HG02571 (cell line): Measurements from ENCODE around the gene TECR.
"Not testable (repeated sequence)": the region's sequence is repeated elsewhere in the genome, so short reads cannot be mapped to it uniquely, and the experiment has no call there.

Experiments
- ATAC-seq: cut with Tn5 transposase; IDR thresholded peaks from one replicate; pipeline ENCODE4 v1.9.1; 2021; ENCODE audit warnings: mild to moderate bottlenecking, moderate library complexity; ENCODE audit not compliant: unreplicated experiment

Gene TECR

GRCh38 chr19:14559916-14560775 is 30.8 kb downstream of the TECR start:
- no peak for ATAC-seq

DNA sequence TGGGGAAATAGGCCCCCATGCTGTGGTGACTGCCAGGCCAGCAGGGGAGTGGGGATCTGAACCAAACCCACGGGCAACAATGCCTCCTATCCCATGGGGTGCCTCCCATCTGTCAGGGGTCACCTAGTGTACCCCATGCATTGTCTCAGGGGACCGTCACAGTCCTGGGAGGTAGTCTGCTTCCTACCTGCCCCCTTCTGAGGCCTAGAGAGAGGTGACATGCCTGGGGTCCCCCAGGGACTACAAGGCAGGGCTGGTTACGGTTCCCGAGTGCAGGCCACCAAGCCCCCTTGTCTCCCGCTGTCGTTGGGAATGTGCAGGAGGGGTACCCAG is 31.3 kb downstream of the TECR start:
- no peak for ATAC-seq

DNA sequence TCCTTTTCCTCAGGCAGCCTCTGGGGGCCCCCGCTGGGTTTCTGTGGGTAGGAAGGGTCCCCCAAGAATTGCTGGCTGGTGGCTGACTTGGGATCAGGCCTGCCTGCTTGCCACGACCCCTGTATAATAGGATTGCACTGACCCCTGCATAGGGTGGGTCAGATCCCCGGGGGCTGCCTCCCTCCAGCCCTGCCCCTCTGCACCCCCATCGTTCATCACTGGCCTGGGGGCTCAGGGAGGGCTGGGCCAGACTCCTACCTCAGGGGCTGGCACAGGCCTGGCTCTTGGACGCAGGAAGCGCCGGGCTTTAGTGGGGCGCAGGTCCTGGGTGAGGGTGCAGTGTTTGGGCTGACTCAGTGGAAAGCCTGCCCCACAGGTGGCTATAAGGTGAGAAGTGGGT is 31.9 kb downstream of the TECR start:
- ATAC-seq: no peak

DNA sequence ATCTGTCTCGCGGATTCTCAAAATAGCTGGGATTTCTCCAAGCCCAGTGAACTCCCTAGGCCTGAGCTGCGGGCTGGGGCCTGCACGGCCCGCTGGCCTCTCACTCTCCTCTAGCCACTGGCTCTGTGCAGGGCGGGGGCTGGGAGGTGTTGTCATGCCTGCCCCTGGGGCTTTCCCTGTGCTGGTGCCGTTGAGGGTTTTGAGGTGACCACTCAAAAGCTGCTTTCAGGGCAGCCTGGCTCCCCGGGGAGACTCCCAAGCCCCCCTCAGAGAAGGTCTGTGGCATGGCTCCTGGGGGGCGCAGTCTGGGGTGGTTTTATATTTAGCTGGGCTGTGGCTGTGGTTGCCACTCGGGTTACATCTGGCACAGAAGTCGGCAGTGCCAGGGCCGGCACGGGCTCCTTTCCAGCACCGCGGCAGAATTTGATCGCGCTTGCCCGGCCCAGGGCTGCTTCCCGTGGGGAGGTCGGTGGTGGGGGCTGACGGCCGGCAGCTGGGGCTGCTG is 32.5 kb downstream of the TECR start:
- no peak for ATAC-seq

GRCh38 chr19:14562660-14563589 is 33.5 kb downstream of the TECR start:
- ATAC-seq: no peak

GRCh38 chr19:14563590-14563926 is 34.2 kb downstream of the TECR start:
- no peak for ATAC-seq

DNA sequence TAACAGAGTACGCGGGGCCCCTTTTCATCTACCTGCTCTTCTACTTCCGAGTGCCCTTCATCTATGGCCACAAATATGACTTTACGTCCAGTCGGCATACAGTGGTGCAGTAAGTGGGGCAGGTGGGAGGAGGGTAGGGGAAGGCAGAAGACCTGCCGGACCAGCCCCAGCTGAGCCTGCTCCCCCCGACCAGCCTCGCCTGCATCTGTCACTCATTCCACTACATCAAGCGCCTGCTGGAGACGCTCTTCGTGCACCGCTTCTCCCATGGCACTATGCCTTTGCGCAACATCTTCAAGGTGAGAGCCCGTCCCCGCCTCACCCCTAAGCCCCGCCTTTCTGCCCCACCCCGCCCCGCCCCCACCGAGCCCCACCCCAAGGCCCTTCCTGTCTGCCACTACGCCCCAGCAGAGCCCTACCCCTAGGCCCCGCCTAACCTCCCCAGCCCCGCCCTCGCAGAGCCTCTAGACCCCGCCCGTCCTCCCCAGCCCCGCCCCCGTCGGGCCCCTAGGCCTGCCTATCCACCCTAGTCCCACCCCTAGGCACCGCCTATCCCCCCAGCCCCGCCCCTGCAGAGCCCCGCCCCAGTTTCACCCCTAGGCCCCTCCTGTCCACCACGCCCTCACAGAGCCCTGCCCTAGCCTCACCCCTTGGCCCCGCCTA is 34.7 kb downstream of the TECR start:
- ATAC-seq: no peak

DNA sequence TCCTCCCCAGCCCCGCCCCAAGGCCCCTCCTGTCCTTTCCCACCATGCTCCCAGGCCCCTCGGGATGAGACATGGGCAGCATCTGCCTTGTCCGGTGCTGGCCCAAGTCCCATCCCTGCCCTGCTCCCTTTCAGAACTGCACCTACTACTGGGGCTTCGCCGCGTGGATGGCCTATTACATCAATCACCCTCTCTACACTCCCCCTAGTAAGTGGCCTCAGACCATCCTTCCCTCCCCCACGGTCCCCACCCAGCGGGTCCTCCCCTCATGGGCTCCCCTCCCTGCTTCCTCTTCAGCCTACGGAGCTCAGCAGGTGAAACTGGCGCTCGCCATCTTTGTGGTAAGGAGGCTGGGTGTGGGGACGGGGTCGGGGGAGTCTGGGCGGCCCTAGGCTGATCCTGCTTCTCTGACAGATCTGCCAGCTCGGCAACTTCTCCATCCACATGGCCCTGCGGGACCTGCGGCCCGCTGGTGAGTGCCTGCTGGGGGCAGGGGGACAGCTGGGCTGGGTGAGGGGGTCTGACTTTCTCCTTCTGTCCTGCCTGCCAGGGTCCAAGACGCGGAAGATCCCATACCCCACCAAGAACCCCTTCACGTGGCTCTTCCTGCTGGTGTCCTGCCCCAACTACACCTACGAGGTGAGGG is 35.4 kb downstream of the TECR start:
- ATAC-seq: not testable (repeated sequence)

DNA sequence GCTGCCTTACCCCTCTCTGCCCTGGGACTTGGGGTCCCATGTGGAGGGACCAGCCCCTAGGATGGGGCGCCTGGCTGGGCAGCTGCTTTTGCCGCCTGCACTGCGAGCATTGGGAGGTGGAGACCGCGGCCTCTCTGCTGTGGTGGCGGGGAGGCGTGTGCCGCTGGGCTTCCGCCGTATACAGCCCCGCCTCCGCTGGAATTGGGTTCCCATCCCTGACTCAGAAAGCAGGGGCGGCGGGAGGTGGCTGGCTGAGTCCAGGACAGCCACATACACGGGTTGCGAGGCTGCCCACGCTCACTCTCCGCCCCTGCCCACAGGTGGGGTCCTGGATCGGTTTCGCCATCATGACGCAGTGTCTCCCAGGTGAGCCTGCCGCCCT is 35.9 kb downstream of the TECR start:
- no peak for ATAC-seq

- no peak for ATAC-seq
Observed at GRCh38 chr19:14565765-14566711, 36.6 kb downstream of the TECR start.

- no peak for ATAC-seq
Observed at GRCh38 chr19:14566712-14567077, 37.3 kb downstream of the TECR start.

GRCh38 chr19:14567079-14567478 is 37.7 kb downstream of the TECR start:
- no peak for ATAC-seq

DNA sequence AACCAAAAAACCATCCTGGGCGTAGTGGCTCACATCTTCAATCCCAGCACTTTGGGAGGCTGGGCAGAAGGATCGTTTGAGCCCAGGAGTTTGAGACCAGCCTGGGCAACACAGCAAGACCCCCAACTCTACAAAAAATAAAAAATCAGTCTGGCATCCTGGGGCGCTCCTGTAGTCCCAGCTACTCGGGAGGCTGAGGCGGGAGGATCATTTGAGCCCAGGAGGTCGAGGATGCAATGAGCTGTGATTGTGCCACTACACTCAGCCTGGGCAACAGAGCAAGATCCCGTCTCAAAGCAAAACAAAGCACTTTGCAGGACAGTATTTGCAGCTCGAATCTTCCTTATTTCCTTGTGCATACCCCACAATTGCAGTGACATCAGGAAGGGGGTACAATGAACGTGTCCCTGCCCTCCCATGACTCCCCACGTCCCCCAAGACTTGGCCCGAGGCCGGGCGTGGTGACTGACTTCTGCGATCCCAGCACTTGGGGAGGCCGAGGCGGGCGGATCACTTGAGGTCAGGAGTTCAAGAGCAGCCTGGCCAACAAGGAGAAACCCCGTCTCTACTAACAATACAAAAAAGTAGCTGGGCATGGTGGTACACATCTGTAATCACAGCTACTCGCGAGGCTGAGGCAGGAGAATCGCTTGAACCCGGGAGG is 41.6 kb downstream of the TECR start:
- ATAC-seq: no peak

- peak; percentile 83 for ATAC-seq
Observed at GRCh38 chr19:14571695-14572490, 42.5 kb downstream of the TECR start, which contains the start of gene NDUFB7. Gene NDUFB7 (minus strand): TSS chr19:14572066. CDS start chr19:14572000, 66 bp downstream.

DNA sequence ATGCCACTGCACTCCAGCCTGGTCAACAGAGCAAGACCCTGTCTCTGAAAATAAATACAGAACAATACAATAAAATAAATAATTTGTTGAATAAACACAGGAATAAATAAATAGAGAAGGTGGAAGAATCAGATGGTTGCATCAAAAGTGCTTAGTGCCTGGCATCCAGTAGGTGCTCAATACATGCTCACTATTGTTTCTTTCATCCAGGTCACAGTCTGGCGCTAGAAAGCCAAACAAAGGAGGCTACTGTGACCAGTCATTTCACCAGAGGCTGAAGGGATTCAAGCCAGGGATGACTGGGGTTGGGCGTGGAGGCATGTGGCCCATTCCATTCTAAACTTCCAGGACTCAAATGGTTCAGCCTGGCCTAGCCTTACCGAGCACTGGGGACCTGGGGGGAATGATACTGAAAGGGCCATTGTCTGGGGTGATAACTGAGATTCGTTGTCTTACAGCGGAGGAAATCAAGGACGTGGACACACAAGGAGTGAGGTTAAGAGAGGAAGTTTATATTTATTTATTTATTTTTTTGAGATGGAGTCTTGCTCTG is 46.1 kb downstream of the TECR start:
- ATAC-seq: no peak

DNA sequence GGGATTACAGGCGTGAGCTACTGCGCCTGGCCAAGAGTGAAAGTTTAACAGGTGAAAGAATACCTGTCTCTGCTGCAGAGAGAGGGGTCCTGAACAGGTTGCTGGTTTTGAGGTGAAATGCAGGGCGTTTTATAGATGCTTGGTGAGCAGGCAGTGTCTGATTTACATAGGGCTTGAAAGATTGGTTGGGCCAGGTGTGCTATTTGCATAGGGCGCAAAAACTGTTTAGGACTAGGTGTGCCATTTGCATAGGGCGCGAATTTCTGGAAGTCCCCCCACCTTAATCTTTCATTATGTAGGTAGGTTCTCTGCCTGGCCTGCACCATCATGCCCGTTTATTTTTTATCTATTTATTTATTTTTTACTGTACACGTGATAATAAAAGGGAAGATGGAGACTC is 47.0 kb downstream of the TECR start:
- no peak for ATAC-seq

DNA sequence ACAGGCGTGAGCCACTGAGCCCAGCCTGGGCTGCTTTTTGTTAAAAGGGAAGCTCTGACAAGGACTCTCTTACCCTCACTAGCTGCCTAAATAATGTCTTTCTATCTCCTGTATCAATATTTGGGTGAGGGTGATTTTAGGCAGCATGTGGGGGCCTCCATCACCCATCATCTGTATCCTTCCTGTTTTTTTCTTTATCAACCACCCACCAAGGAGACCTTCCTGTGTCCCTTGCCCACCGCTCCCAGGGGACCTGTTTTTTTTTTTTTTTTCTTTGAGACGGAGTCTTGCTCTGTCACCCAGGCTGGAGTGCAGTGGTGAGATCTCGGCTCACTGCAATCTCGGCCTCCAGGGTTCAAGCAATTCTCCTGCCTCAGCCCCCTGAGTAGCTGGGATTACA is 47.9 kb downstream of the TECR start:
- ATAC-seq: no peak

- no peak for ATAC-seq
Observed at GRCh38 chr19:14577885-14578427, 48.6 kb downstream of the TECR start.
